ENCODE data around the gene HOXC12.

The HOXC12 gene

DNA sequence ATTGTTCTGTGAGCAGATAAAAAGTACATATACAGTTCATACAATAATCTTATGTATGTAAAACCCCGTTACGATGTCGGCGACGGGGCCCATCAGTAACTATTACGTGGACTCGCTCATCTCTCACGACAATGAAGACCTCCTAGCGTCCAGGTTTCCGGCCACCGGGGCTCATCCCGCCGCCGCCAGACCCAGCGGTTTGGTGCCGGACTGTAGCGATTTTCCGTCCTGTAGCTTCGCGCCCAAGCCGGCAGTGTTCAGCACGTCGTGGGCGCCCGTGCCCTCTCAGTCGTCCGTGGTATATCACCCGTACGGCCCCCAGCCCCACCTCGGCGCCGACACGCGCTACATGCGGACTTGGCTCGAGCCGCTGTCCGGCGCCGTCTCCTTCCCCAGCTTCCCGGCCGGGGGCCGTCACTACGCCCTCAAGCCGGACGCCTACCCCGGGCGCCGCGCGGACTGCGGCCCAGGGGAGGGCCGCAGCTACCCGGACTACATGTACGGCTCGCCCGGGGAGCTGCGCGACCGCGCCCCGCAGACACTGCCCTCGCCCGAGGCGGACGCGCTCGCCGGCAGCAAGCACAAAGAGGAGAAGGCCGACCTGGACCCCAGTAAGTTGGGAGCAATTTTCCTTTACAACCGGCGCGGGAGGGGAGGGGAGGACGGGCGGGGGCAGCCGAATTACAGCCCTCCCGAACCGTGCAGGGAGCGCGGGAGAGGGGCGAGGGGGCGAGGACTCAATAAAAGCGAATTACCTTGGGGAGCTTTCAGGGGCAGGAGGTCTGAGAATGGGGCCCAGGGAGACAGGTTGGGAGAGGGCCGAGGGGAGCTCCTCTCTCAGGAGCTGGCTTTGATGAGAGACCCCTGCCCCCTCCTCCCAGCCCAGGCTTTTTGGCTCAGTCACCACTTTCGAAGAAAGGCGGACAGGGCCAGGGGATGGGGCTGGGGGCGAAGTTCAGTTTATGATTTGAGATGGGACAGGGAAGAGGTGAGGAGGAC lies 45.7 kb downstream of the HOXC12 start, which contains the start of gene HOXC9:
HOXC9 (plus strand) TSS at position 46 of the 999 bp plus-strand sequence; CDS start at position 74, 28 bp downstream.
- TF ChIP-seq, protein P1, sequence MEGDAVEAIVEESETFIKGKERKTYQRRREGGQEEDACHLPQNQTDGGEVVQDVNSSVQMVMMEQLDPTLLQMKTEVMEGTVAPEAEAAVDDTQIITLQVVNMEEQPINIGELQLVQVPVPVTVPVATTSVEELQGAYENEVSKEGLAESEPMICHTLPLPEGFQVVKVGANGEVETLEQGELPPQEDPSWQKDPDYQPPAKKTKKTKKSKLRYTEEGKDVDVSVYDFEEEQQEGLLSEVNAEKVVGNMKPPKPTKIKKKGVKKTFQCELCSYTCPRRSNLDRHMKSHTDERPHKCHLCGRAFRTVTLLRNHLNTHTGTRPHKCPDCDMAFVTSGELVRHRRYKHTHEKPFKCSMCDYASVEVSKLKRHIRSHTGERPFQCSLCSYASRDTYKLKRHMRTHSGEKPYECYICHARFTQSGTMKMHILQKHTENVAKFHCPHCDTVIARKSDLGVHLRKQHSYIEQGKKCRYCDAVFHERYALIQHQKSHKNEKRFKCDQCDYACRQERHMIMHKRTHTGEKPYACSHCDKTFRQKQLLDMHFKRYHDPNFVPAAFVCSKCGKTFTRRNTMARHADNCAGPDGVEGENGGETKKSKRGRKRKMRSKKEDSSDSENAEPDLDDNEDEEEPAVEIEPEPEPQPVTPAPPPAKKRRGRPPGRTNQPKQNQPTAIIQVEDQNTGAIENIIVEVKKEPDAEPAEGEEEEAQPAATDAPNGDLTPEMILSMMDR (IDR thresholded peaks at IDR 0.05; ENCODE audit: control insufficient read depth, extremely low read depth, insufficient read depth), result no peak
- DNase-seq (ENCODE audit: low read depth), result no peak
- peak within 1 kb of the TSS; percentile 55 for H3K4me3 ChIP-seq (ENCODE audit: low read depth, low read length)

DNA sequence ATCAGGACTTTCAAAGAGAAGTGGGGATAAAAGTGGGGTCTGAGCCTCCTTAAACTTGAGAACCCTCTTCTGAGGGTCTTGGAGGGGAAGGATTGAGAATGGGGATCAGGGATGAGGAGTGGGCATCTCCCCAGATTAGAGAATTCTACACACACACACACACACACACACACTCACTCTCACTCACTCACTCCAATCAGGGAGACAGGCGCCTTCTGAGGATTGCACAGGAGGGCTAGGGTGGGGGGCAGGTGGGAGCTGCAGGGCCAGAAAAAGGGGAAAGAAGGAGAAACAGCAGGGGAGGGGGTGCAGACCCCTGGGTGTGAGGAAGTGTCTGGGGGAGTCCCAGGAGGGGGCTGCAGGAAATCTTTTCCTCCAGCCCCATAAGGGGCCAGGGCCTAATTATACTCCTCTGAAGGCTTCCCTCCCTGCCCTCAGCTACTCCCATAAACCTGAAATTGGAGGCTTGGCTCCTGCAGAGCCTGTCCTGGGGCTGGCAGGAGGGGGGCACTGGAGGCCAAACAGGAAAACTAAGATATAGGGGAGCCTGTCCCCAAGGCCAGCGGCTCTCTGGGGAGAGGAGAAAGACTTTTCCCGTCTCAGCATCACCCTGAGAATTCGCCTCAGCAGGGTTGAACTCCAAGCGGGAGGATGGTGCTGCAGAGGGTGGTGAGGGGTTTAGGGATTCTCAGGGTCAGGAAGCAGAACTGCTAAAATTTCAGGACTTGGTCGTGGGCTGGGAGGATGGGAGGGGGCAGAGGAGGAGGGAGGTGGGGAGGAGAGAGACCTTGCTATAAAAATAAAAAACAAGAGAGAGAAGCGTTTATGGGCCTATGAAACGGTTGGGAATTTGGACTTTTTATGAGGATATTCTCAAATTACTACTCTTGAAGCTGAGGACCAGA lies 46.8 kb downstream of the HOXC12 start:
- H3K4me3 ChIP-seq (ENCODE audit: low read depth, low read length), result peak overlapping the region; percentile 55
- DNase-seq (ENCODE audit: low read depth), result no peak
- TF ChIP-seq, protein P1 (IDR thresholded peaks at IDR 0.05; ENCODE audit: control insufficient read depth, extremely low read depth, insufficient read depth), result no peak

DNA sequence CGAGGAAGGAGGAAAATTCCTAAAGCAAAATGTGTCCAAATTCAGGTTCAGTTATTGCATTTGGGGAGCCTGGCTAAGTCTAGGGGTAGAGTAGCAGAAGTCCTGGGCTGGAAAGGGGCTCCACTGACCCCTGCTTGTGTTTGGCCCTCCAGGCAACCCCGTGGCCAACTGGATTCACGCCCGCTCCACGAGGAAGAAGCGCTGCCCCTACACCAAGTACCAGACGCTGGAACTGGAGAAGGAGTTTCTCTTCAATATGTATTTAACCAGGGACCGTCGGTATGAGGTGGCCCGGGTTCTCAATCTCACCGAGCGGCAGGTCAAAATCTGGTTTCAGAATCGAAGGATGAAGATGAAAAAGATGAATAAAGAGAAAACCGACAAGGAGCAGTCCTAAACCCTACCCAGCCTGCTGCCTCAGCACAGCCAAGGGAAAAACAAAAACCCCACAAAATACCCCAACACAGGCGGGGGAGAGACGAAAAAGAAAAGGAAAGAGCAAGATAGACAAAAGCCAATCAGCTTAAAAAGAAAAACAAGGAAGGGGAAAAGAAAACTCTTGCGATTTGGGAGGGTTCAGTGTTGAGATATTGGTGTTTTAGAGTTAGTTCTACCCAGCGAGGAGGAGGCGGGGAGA lies 47.7 kb downstream of the HOXC12 start:
- TF ChIP-seq, protein P1 (IDR thresholded peaks at IDR 0.05; ENCODE audit: control insufficient read depth, extremely low read depth, insufficient read depth), result no peak
- H3K4me3 ChIP-seq (ENCODE audit: low read depth, low read length), result no peak overlapping the region
- no peak for DNase-seq (ENCODE audit: low read depth)

DNA sequence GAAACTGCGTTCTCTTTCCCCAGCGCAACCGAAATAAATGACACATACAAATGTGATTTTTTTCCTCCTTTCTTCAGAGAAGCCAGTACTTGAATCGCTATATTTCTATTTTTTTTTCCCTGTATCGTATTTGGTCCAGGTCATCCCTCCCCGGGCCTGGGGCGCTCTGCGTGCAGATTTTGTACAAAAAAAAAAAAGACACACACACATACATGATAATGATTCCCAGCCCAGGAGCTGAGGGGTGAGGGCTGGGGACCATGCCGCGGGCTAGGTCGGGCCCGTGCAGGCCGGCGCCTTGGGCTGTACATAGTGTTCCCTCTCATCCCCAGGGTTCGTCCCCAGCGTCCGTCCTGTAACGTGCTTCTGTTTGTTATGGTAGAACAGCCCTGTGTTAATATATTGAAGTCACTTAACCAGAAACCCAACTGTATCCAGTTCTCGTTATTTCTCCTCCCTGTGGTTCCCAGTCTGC lies 48.2 kb downstream of the HOXC12 start:
- no peak for DNase-seq (ENCODE audit: low read depth)
- no peak overlapping the region for H3K4me3 ChIP-seq (ENCODE audit: low read depth, low read length)
- TF ChIP-seq, protein P1 (IDR thresholded peaks at IDR 0.05; ENCODE audit: control insufficient read depth, extremely low read depth, insufficient read depth), result no peak

DNA sequence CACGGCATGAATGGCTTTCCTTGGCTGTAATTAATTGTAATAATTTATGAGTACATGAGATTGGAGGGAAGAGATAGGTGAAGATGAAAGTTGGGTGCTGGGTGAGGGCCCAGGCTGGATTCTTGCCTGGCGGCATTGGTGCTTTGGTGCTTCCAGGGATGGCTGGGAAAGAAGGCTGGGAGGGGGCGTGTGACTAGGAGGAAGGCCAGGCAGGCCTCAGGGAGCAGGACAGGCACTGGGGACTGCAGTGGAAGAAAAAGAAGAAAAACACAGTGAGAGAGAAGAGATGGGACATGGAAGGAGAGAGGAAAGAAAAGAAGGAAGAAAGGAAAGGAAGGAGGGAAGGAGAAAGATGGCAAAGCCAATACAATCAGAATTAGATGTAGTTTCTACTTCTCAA lies 48.9 kb downstream of the HOXC12 start:
- no peak overlapping the region for H3K4me3 ChIP-seq (ENCODE audit: low read depth, low read length)
- DNase-seq (ENCODE audit: low read depth), result peak; percentile 71
- TF ChIP-seq, protein P1 (IDR thresholded peaks at IDR 0.05; ENCODE audit: control insufficient read depth, extremely low read depth, insufficient read depth), result no peak
